Fibroblast of skin of back (primary cell): ENCODE results near the gene RWDD1.
"Not testable (repeated sequence)": the region's sequence is repeated elsewhere in the genome, so short reads cannot be mapped to it uniquely, and the experiment has no call there.

Experiments used
- DNase-seq: peaks from one replicate; pipeline ENCODE4 v3.0.0-alpha.2; 2013

Gene RWDD1

GRCh38 chr6:116561377-116562018 is 9.8 kb upstream of the RWDD1 start:
- peak; percentile 70 for DNase-seq

GRCh38 chr6:116562019-116562403 is 9.3 kb upstream of the RWDD1 start:
- DNase-seq = no peak

GRCh38 chr6:116562614-116563013 is 8.7 kb upstream of the RWDD1 start:
- DNase-seq = no peak

- no peak for DNase-seq
Observed at GRCh38 chr6:116563830-116564229, 7.5 kb upstream of the RWDD1 start.

- peak; percentile 71 for DNase-seq
Observed at GRCh38 chr6:116564311-116564710, 7.0 kb upstream of the RWDD1 start.

- DNase-seq = peak; percentile 24
Observed at GRCh38 chr6:116564921-116565872, 6.1 kb upstream of the RWDD1 start.

GRCh38 chr6:116568111-116568510 is 3.2 kb upstream of the RWDD1 start:
- DNase-seq = no peak

GRCh38 chr6:116568821-116569755 is 2.2 kb upstream of the RWDD1 start:
- DNase-seq = no peak

- DNase-seq = no peak
Observed at GRCh38 chr6:116571683-116572000, 338 bp downstream of the RWDD1 start.

- peak; percentile 36 for DNase-seq
Observed at GRCh38 chr6:116572162-116572561, 858 bp downstream of the RWDD1 start.

- DNase-seq = no peak
Observed at GRCh38 chr6:116575227-116575626, 3.9 kb downstream of the RWDD1 start.

GRCh38 chr6:116577486-116577885 is 6.2 kb downstream of the RWDD1 start:
- DNase-seq = no peak

GRCh38 chr6:116578335-116578734 is 7.0 kb downstream of the RWDD1 start:
- DNase-seq = no peak

- DNase-seq = no peak
Observed at GRCh38 chr6:116579143-116579542, 7.8 kb downstream of the RWDD1 start.

- peak; percentile 56 for DNase-seq
Observed at GRCh38 chr6:116580198-116580597, 8.9 kb downstream of the RWDD1 start.

GRCh38 chr6:116586276-116586675 is 15.0 kb downstream of the RWDD1 start:
- no peak for DNase-seq

- DNase-seq = no peak
Observed at GRCh38 chr6:116586738-116587137, 15.4 kb downstream of the RWDD1 start.

- no peak for DNase-seq
Observed at GRCh38 chr6:116595247-116595646, 23.9 kb downstream of the RWDD1 start.

GRCh38 chr6:116596815-116597214 is 25.5 kb downstream of the RWDD1 start:
- peak; percentile 40 for DNase-seq

- not testable (repeated sequence) for DNase-seq
Observed at GRCh38 chr6:116603916-116604315, 32.6 kb downstream of the RWDD1 start.

- DNase-seq = not testable (repeated sequence)
Observed at GRCh38 chr6:116604868-116605267, 33.6 kb downstream of the RWDD1 start.

GRCh38 chr6:116605935-116606334 is 34.6 kb downstream of the RWDD1 start:
- no peak for DNase-seq

GRCh38 chr6:116611056-116611455 is 39.8 kb downstream of the RWDD1 start:
- no peak for DNase-seq
